WTC11 (cell line): ENCODE results near the gene SMAD3. TPM values are rescaled to one million over a fixed set of nuclear protein-coding genes. Genes with fewer than 3 reads are reported as not detected.

Source experiments
- ATAC-seq: fragments of 200-7000 bp; cut with Tn5 transposase; 2 replicates; pipeline ENCODE4 v1.10.0; 2021; ENCODE audit warnings: mild to moderate bottlenecking, moderate library complexity
- CTCF ChIA-PET: fragments of 300-600 bp; sonication (Branson Sonifier 250); formaldehyde crosslinking; loops from one replicate; lab custom pipeline; 2021; ENCODE audit warnings: antibody characterized with exemption; lab: Charles Lee
- POLR2A ChIA-PET: fragments of 350-600 bp; sonication (Branson Sonifier 250); formaldehyde crosslinking; loops from one replicate; lab custom pipeline; 2021; ENCODE audit warnings: antibody characterized with exemption; lab: Charles Lee
- DNase-seq: peaks from one replicate; pipeline ENCODE4 v3.0.0; 2021; ENCODE audit warnings: low spot score
- H3K27ac Mint-ChIP-seq: 2 replicates; pipeline ENCODE4 v1.8.0; 2021; ENCODE audit warnings: mixed read lengths
- H3K27me3 Mint-ChIP-seq: 2 replicates; pipeline ENCODE4 v1.8.0; 2021; ENCODE audit warnings: low read depth, mild to moderate bottlenecking, moderate library complexity, mixed read lengths
- H3K36me3 Mint-ChIP-seq: 2 replicates; pipeline ENCODE4 v1.8.0; 2021; ENCODE audit warnings: mixed read lengths
- H3K4me1 Mint-ChIP-seq: 2 replicates; pipeline ENCODE4 v1.8.0; 2022; ENCODE audit warnings: mixed read lengths
- H3K4me3 Mint-ChIP-seq: 2 replicates; pipeline ENCODE4 v1.8.0; 2021; ENCODE audit warnings: mild to moderate bottlenecking, moderate library complexity, mixed read lengths
- H3K9me3 Mint-ChIP-seq: 2 replicates; pipeline ENCODE4 v1.8.0; 2021; ENCODE audit warnings: mixed read lengths
- AFF4 ChIP-seq: sonication (generic); formaldehyde crosslinking; IDR thresholded peaks from 2 replicates; pipeline ENCODE4 v1.8.1; 2023; ENCODE audit warnings: mild to moderate bottlenecking, missing genetic modification reagents, borderline replicate concordance
- AR ChIP-seq: fragments of 250-450 bp; sonication (Bioruptor Pico); IDR thresholded peaks from 2 replicates; pipeline ENCODE4 v1.9.0; 2021; ENCODE audit warnings: mild to moderate bottlenecking
- EMX1 ChIP-seq: fragments of 250-450 bp; sonication (Bioruptor Pico); IDR thresholded peaks from 2 replicates; pipeline ENCODE4 v1.8.0; 2021; ENCODE audit warnings: mild to moderate bottlenecking
- ESRRA ChIP-seq: sonication (generic); formaldehyde crosslinking; IDR thresholded peaks from 2 replicates; pipeline ENCODE4 v1.8.1; 2022; ENCODE audit warnings: mild to moderate bottlenecking, missing genetic modification reagents, borderline replicate concordance
- FOXJ3 ChIP-seq: sonication (generic); formaldehyde crosslinking; IDR thresholded peaks from 2 replicates; pipeline ENCODE4 v1.9.0; 2021; ENCODE audit warnings: missing genetic modification reagents, mild to moderate bottlenecking, borderline replicate concordance
- KAT7 ChIP-seq: sonication (generic); formaldehyde crosslinking; IDR thresholded peaks from 2 replicates; pipeline ENCODE4 v1.8.1; 2023; ENCODE audit warnings: missing genetic modification reagents, mild to moderate bottlenecking, borderline replicate concordance
- NFYB ChIP-seq: sonication (generic); formaldehyde crosslinking; conservative IDR thresholded peaks from 2 replicates; pipeline ENCODE4 v1.8.0; 2022; ENCODE audit warnings: low read depth, missing genetic modification reagents
- OVOL2 ChIP-seq: fragments of 250-450 bp; sonication (Bioruptor Pico); IDR thresholded peaks from 2 replicates; pipeline ENCODE4 v1.9.0; 2021; ENCODE audit warnings: mild to moderate bottlenecking, borderline replicate concordance
- RELA ChIP-seq: sonication (generic); formaldehyde crosslinking; IDR thresholded peaks from 2 replicates; pipeline ENCODE4 v1.8.1; 2022; ENCODE audit warnings: missing genetic modification reagents, mild to moderate bottlenecking, borderline replicate concordance
- RORB ChIP-seq: fragments of 250-450 bp; sonication (Bioruptor Pico); IDR thresholded peaks from 2 replicates; pipeline ENCODE4 v1.9.0; 2021; ENCODE audit warnings: mild to moderate bottlenecking
- ZNF138 ChIP-seq: sonication (generic); formaldehyde crosslinking; conservative IDR thresholded peaks from 2 replicates; pipeline ENCODE4 v1.8.1; 2022; ENCODE audit warnings: mild to moderate bottlenecking, moderate library complexity, missing genetic modification reagents
- ZNF232 ChIP-seq: sonication (generic); formaldehyde crosslinking; IDR thresholded peaks from 2 replicates; pipeline ENCODE4 v1.8.0; 2022; ENCODE audit warnings: mild to moderate bottlenecking, missing genetic modification reagents
- ZNF317 ChIP-seq: sonication (generic); formaldehyde crosslinking; IDR thresholded peaks from 2 replicates; pipeline ENCODE4 v1.8.1; 2023; ENCODE audit warnings: low read depth, mild to moderate bottlenecking, moderate library complexity, missing genetic modification reagents, borderline replicate concordance
- ZNF416 ChIP-seq: fragments of 250-450 bp; sonication (Bioruptor Pico); IDR thresholded peaks from 2 replicates; pipeline ENCODE4 v1.9.0; 2021; ENCODE audit warnings: mild to moderate bottlenecking, inconsistent platforms
- ZNF512 ChIP-seq: sonication (generic); formaldehyde crosslinking; IDR thresholded peaks from 2 replicates; pipeline ENCODE4 v1.8.1; 2022; ENCODE audit warnings: missing genetic modification reagents, borderline replicate concordance
- ZNF671 ChIP-seq: fragments of 250-450 bp; sonication (Bioruptor Pico); IDR thresholded peaks from 2 replicates; pipeline ENCODE4 v1.8.0; 2021; ENCODE audit warnings: mild to moderate bottlenecking
- ZSCAN18 ChIP-seq: fragments of 250-450 bp; sonication (Bioruptor Pico); IDR thresholded peaks from 2 replicates; pipeline ENCODE4 v2.1.2; 2022; ENCODE audit warnings: mild to moderate bottlenecking, moderate library complexity
- total RNA-seq: library from RNA; stranded (reverse); gene quantifications from 3 replicates; pipeline ENCODE4 v1.2.3, GENCODE V29; 2021
- TF ChIP-seq, protein P1 (sequence below): sonication (generic); formaldehyde crosslinking; IDR thresholded peaks from 2 replicates; pipeline ENCODE4 v1.8.0; 2022; ENCODE audit warnings: mild to moderate bottlenecking, missing genetic modification reagents
- TF ChIP-seq, protein P2 (sequence below): sonication (generic); formaldehyde crosslinking; IDR thresholded peaks from 2 replicates; pipeline ENCODE4 v1.8.0; 2023; ENCODE audit warnings: missing genetic modification reagents, mild to moderate bottlenecking, borderline replicate concordance
- TF ChIP-seq, protein P3 (sequence below): fragments of 200-600 bp; IDR thresholded peaks from 2 replicates; pipeline ENCODE4 v1.8.0; 2022; ENCODE audit warnings: antibody characterized with exemption

SMAD3 gene
- total RNA-seq, 1 experiment from 2014 or later, result 34.6 TPM

DNA sequence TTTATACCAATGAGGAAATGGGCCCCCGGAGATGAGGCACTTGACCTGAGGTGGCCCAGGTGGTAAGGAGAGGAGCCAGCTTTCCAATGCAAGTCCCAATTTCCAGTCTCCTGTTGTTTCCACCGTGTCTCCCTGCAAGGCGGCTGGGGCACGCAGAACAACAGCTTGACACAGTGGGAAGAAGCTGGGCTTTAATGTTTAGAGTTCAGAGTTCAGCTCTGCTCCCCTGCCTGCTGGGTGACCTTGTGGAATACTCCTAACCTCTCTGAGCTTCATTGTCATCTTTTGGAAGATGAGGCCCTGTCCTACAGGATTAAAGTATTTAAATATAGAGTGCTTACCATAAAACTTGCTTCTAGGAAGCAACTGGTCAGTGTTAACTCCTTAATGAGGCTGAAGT is 80.3 kb downstream of the SMAD3 start (continued):
- TF ChIP-seq AFF4 (no peak), RORB (CRISPR knock-in tag) (no peak), ZNF512 (CRISPR knock-in tag) (no peak), ZNF317 (CRISPR knock-in tag) (no peak), RELA (CRISPR knock-in tag) (no peak), ZNF416 (CRISPR knock-in tag) (no peak), ESRRA (CRISPR knock-in tag) (no peak), ZNF138 (CRISPR knock-in tag) (no peak), NFYB (CRISPR knock-in tag) (no peak)

DNA sequence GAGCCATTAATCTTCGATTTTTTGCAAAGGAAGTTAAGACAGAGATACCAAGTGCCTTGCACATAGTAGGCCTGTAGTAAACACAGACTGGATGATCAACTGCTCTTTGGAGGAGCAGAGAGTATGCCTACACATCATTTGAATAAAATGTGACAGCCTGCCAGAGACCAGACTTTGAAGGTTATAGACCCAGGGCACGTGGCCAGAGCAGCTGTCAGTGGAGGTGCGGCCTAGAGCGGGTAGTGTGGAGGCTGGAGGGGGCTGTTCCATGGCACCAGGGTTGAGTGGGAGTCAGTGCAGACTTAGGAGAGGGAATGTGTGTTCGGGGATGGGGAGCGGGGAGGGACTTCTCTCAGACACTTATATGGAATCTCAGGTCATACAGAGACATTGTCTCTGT is 80.8 kb downstream of the SMAD3 start:
- Mint-ChIP-seq H3K9me3 (no peaks in the 10 kb centered on the region), H3K4me3 (no peak overlapping the region), H3K27me3 (no peaks in the 10 kb centered on the region; the same call in 1 of the 2 replicates), H3K27ac (peak overlapping the region; percentile 73), H3K36me3 (no peaks in the 10 kb centered on the region), H3K4me1 (peaks cover 92% of the 10 kb centered on the region)
- TF ChIP-seq FOXJ3 (CRISPR knock-in tag) (no peak), KAT7 (no peak), ZSCAN18 (CRISPR knock-in tag) (no peak), ZNF671 (CRISPR knock-in tag) (no peak), EMX1 (CRISPR knock-in tag) (no peak), OVOL2 (no peak), AR (CRISPR knock-in tag) (no peak), ZNF232 (CRISPR knock-in tag) (no peak)
- TF ChIP-seq, protein P1, sequence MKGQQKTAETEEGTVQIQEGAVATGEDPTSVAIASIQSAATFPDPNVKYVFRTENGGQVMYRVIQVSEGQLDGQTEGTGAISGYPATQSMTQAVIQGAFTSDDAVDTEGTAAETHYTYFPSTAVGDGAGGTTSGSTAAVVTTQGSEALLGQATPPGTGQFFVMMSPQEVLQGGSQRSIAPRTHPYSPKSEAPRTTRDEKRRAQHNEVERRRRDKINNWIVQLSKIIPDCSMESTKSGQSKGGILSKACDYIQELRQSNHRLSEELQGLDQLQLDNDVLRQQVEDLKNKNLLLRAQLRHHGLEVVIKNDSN (CRISPR knock-in tag), result no peak
- TF ChIP-seq, protein P2, sequence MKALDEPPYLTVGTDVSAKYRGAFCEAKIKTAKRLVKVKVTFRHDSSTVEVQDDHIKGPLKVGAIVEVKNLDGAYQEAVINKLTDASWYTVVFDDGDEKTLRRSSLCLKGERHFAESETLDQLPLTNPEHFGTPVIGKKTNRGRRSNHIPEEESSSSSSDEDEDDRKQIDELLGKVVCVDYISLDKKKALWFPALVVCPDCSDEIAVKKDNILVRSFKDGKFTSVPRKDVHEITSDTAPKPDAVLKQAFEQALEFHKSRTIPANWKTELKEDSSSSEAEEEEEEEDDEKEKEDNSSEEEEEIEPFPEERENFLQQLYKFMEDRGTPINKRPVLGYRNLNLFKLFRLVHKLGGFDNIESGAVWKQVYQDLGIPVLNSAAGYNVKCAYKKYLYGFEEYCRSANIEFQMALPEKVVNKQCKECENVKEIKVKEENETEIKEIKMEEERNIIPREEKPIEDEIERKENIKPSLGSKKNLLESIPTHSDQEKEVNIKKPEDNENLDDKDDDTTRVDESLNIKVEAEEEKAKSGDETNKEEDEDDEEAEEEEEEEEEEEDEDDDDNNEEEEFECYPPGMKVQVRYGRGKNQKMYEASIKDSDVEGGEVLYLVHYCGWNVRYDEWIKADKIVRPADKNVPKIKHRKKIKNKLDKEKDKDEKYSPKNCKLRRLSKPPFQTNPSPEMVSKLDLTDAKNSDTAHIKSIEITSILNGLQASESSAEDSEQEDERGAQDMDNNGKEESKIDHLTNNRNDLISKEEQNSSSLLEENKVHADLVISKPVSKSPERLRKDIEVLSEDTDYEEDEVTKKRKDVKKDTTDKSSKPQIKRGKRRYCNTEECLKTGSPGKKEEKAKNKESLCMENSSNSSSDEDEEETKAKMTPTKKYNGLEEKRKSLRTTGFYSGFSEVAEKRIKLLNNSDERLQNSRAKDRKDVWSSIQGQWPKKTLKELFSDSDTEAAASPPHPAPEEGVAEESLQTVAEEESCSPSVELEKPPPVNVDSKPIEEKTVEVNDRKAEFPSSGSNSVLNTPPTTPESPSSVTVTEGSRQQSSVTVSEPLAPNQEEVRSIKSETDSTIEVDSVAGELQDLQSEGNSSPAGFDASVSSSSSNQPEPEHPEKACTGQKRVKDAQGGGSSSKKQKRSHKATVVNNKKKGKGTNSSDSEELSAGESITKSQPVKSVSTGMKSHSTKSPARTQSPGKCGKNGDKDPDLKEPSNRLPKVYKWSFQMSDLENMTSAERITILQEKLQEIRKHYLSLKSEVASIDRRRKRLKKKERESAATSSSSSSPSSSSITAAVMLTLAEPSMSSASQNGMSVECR (CRISPR knock-in tag), result no peak
- TF ChIP-seq, protein P3, sequence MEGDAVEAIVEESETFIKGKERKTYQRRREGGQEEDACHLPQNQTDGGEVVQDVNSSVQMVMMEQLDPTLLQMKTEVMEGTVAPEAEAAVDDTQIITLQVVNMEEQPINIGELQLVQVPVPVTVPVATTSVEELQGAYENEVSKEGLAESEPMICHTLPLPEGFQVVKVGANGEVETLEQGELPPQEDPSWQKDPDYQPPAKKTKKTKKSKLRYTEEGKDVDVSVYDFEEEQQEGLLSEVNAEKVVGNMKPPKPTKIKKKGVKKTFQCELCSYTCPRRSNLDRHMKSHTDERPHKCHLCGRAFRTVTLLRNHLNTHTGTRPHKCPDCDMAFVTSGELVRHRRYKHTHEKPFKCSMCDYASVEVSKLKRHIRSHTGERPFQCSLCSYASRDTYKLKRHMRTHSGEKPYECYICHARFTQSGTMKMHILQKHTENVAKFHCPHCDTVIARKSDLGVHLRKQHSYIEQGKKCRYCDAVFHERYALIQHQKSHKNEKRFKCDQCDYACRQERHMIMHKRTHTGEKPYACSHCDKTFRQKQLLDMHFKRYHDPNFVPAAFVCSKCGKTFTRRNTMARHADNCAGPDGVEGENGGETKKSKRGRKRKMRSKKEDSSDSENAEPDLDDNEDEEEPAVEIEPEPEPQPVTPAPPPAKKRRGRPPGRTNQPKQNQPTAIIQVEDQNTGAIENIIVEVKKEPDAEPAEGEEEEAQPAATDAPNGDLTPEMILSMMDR, result no peak
- no peak for ATAC-seq
- ChIA-PET CTCF (interaction anchor here (1.3 kb wide), 1 partner anchor 82 kb away, joined by 4 read pairs; no protein-coding TSS in a partner anchor), POLR2A (interaction anchor here (0.6 kb wide), 1 partner anchor 28 kb away, joined by 3 read pairs; no protein-coding TSS in a partner anchor)
- no peak for DNase-seq
